HepG2 (cell line): ENCODE data around the gene IQGAP2. TPM values are rescaled to one million over a fixed set of nuclear protein-coding genes. Genes with fewer than 3 reads are reported as not detected.

Experiments
- ATAC-seq: fragments of 200-7000 bp; cut with Tn5 transposase; 3 replicates; pipeline ENCODE4 v1.9.1; 2020; ENCODE audit warnings: mild to moderate bottlenecking, moderate library complexity
- BruUV-seq: library from RNA; stranded (reverse); fragments of 400-500 nt; replicated peaks from 2 replicates; lab custom pipeline; 2021; lab: Mats Ljungman, UMichigan
- CTCF ChIA-PET: fragments of 300-600 bp; formaldehyde crosslinking; extraction: SDS; loops from one replicate; lab custom pipeline; 2021; ENCODE audit warnings: low total read pairs, inconsistent platforms, low intra/inter-chr PET ratio; lab: Yijun Ruan, JAX
- POLR2A ChIA-PET: fragments of 350-600 bp; sonication (Branson Sonifier 250); formaldehyde crosslinking; loops from one replicate; lab custom pipeline; 2020; ENCODE audit warnings: antibody characterized with exemption, inconsistent platforms; lab: Yijun Ruan, JAX
- DNase-seq: peaks from one replicate; pipeline ENCODE4 v3.0.0-alpha.2; 2015; ENCODE audit warnings: low spot score
- FAIRE-seq: peaks from 3 replicates; lab custom pipeline; 2011; peaks lifted over from hg19 to GRCh38; lab: Jason Lieb, UNC
- H2AFZ ChIP-seq: one replicate; pipeline ENCODE4 v1.6.1; 2011; ENCODE audit warnings: low read length, inconsistent platforms
- H3K27ac ChIP-seq: fragments of 300-600 bp; 3 replicates; pipeline ENCODE4 v1.8.0; 2011; ENCODE audit warnings: mixed run types, mild to moderate bottlenecking, mixed read lengths, low read length, inconsistent platforms; ENCODE audit not compliant: insufficient read depth; ENCODE audit errors: extremely low read length
- H3K27me3 ChIP-seq, 2 experiments: fragments of 200-600 bp in 1 of 2; 2 replicates in 1 of 2; 3 replicates in 1 of 2; pipeline versions ENCODE4 v1.6.0 to v1.8.0; 2011; ENCODE audit warnings: low read length in 2 of 2, mild to moderate bottlenecking in 2 of 2, moderate library complexity in 2 of 2, inconsistent platforms in 1 of 2; ENCODE audit not compliant: insufficient read depth in 2 of 2, control insufficient read depth in 1 of 2
- H3K36me3 ChIP-seq, 2 experiments: fragments of 200-600 bp in 1 of 2; replicated peaks in 1 of 2; 2 replicates in 1 of 2; 3 replicates in 1 of 2; pipeline versions ENCODE4 v1.5.1 to v1.8.0; 2011; ENCODE audit warnings: low read length in 2 of 2, inconsistent platforms in 1 of 2; ENCODE audit not compliant: insufficient read depth in 2 of 2, control insufficient read depth in 1 of 2
- H3K4me1 ChIP-seq: 2 replicates; pipeline ENCODE4 v1.5.1; 2012; ENCODE audit warnings: low read length, inconsistent platforms; ENCODE audit not compliant: insufficient read depth
- H3K4me2 ChIP-seq: 2 replicates; pipeline ENCODE4 v1.6.0; 2011; ENCODE audit warnings: low read depth, low read length, inconsistent platforms
- H3K4me3 ChIP-seq, 3 experiments: fragments of 200-600 bp in 1 of 3; sonication (generic), shearing (Covaris generic) in 1 of 3; replicated peaks in 1 of 3; 2 replicates each; pipeline ENCODE4 v1.5.1; 2011 to 2016; ENCODE audit warnings: low read length in 3 of 3, inconsistent platforms in 2 of 3, low read depth in 2 of 3, mild to moderate bottlenecking in 2 of 3, control low read depth in 1 of 3, mixed read lengths in 1 of 3; ENCODE audit not compliant: insufficient read depth in 1 of 3
- H3K79me2 ChIP-seq: one replicate; pipeline ENCODE4 v1.6.1; 2011; ENCODE audit warnings: low read length, inconsistent platforms; ENCODE audit not compliant: insufficient read depth
- H3K9ac ChIP-seq: 2 replicates; pipeline ENCODE4 v1.6.0; 2011; ENCODE audit warnings: mild to moderate bottlenecking, low read depth, low read length, inconsistent platforms; ENCODE audit not compliant: insufficient read depth
- H3K9me3 ChIP-seq: 2 replicates; pipeline ENCODE4 v1.5.1; 2012; ENCODE audit warnings: mild to moderate bottlenecking, low read length
- H4K20me1 ChIP-seq: 2 replicates; pipeline ENCODE4 v1.6.0; 2011; ENCODE audit warnings: inconsistent platforms, mild to moderate bottlenecking, low read length, moderate library complexity; ENCODE audit not compliant: insufficient read depth
- ATAD3A ChIP-seq: sonication (generic); formaldehyde crosslinking; IDR thresholded peaks from 2 replicates; pipeline ENCODE4 v1.4.0; 2020; ENCODE audit warnings: missing genetic modification reagents
- GFI1 ChIP-seq: sonication (generic); formaldehyde crosslinking; IDR thresholded peaks from 2 replicates; pipeline ENCODE4 v1.5.0; 2020; ENCODE audit warnings: missing genetic modification reagents, mild to moderate bottlenecking, borderline replicate concordance
- LCORL ChIP-seq, 2 experiments: fragments of 450-650 bp in 1 of 2; sonication (generic) in 1 of 2; formaldehyde crosslinking in 1 of 2; IDR thresholded peaks; 2 replicates each; pipeline versions ENCODE4 v1.5.0 to v1.6.1; 2017 to 2020; ENCODE audit warnings: antibody characterized with exemption in 1 of 2, missing genetic modification reagents in 1 of 2
- MLXIP ChIP-seq: sonication (generic); formaldehyde crosslinking; IDR thresholded peaks from 2 replicates; pipeline ENCODE4 v1.9.0; 2021; ENCODE audit warnings: missing genetic modification reagents, borderline replicate concordance
- RFX5 ChIP-seq: IDR thresholded peaks from 2 replicates; pipeline ENCODE4 v1.6.1; 2011; ENCODE audit warnings: low read depth, low read length, improper control_type of control experiment
- ZGPAT ChIP-seq: IDR thresholded peaks from 2 replicates; pipeline ENCODE4 v1.6.1; 2016; ENCODE audit warnings: mild to moderate bottlenecking
- ZNF225 ChIP-seq: sonication (generic); formaldehyde crosslinking; IDR thresholded peaks from 2 replicates; pipeline ENCODE4 v1.4.0; 2020; ENCODE audit warnings: mild to moderate bottlenecking, missing genetic modification reagents
- ZNF292 ChIP-seq: sonication (generic); formaldehyde crosslinking; IDR thresholded peaks from 2 replicates; pipeline ENCODE4 v1.8.1; 2022; ENCODE audit warnings: mild to moderate bottlenecking, low read depth, missing genetic modification reagents, borderline replicate concordance
- ZNF570 ChIP-seq: sonication (generic); formaldehyde crosslinking; IDR thresholded peaks from 2 replicates; pipeline ENCODE4 v1.4.0; 2020; ENCODE audit warnings: mild to moderate bottlenecking, missing genetic modification reagents, borderline replicate concordance
- ZNF652 ChIP-seq: IDR thresholded peaks from 2 replicates; pipeline ENCODE4 v1.6.1; 2016; ENCODE audit warnings: low read depth, borderline replicate concordance
- ZNF737 ChIP-seq: sonication (generic); formaldehyde crosslinking; IDR thresholded peaks from 2 replicates; pipeline ENCODE4 v1.5.0; 2020; ENCODE audit warnings: missing genetic modification reagents, mild to moderate bottlenecking, borderline replicate concordance
- ZSCAN12 ChIP-seq: sonication (generic); formaldehyde crosslinking; IDR thresholded peaks from 2 replicates; pipeline ENCODE4 v1.9.0; 2021; ENCODE audit warnings: mild to moderate bottlenecking, missing genetic modification reagents
- WGBS: methylation state at CpG from one replicate; pipeline ENCODE4 v1.1.6; 2017; ENCODE audit warnings: low lambda C conversion rate; 5-methylcytosine and 5-hydroxymethylcytosine counted together
- in situ Hi-C: cut with HindIII; loops from 2 replicates; pipeline ENCODE4 v1.10.0; 2017; ENCODE audit warnings: low pct_unique_long_range_greater_than_20kb; ENCODE audit not compliant: extremely low pct_ligation_motif_present
- intact Hi-C: fragments of 100-400 bp; cut with micrococcal nuclease; formaldehyde crosslinking; loops from one replicate; pipeline ENCODE4 v1.10.0; 2022; ENCODE audit not compliant: unreplicated experiment
- polyA plus RNA-seq, 8 experiments: library from polyadenylated mRNA; depleted of rRNA in 3 of 8; stranded (reverse) in 7 of 8; unstranded in 1 of 8; fragments of >200 nt; fragmentation: Illumina TruSeq in 4 of 8; extraction: Trizol in 4 of 8; gene quantifications; 2 replicates each; pipeline versions ENCODE4 v1.2.1 to v1.2.3, GENCODE V29; 2011 to 2016; ENCODE audit warnings: low read depth in 4 of 8, missing spikeins in 1 of 8, mixed read lengths in 1 of 8; ENCODE audit not compliant: insufficient read depth in 1 of 8
- total RNA-seq, 5 experiments: library from RNA; depleted of rRNA; stranded (reverse); fragments of >200 nt; fragmentation: Illumina TruSeq; extraction: Trizol; gene quantifications; 2 replicates each; pipeline ENCODE4 v1.2.3, GENCODE V29; 2016; ENCODE audit warnings: low read depth in 1 of 5
- TF ChIP-seq, protein P1 (sequence below): sonication (generic); formaldehyde crosslinking; IDR thresholded peaks from 2 replicates; pipeline ENCODE4 v1.4.0; 2020; ENCODE audit warnings: mild to moderate bottlenecking, missing genetic modification reagents, borderline replicate concordance
- TF ChIP-seq, protein P2 (sequence below): fragments of 450-650 bp; IDR thresholded peaks from 2 replicates; pipeline ENCODE4 v1.6.1; 2017; ENCODE audit warnings: mild to moderate bottlenecking

The IQGAP2 gene
- total and polyA plus RNA-seq, 2 of the 13 experiments (the other 11 are each of a cell fraction or from before 2014, with no cell fraction given): 35.2 to 83.3 TPM

- H3K4me1 ChIP-seq: no peaks in the 10 kb centered on the region
- no peak overlapping the region for H2AFZ ChIP-seq
- no peak for DNase-seq
- no peak overlapping the region for H3K27ac ChIP-seq
- ATAC-seq: no peak
- H3K4me2 ChIP-seq: no peak overlapping the region
- POLR2A ChIA-PET: no interaction called here
- no peak overlapping the region for H3K4me3 ChIP-seq
- no peak for FAIRE-seq
- WGBS: 96% methylated on average over 9 of the region's 9 CpGs
- no peaks in the 10 kb centered on the region for H4K20me1 ChIP-seq
- in situ Hi-C loops (no loop called here), intact Hi-C loops (no loop called here)
- no TSS peak for BruUV-seq
- H3K9ac ChIP-seq: no peak overlapping the region
- CTCF ChIA-PET: no interaction called here
- peaks cover 19 to 46% of the 10 kb centered on the region in 2 experiments for H3K36me3 ChIP-seq
- no peaks in the 10 kb centered on the region for H3K79me2 ChIP-seq
- TF ChIP-seq, protein P1, sequence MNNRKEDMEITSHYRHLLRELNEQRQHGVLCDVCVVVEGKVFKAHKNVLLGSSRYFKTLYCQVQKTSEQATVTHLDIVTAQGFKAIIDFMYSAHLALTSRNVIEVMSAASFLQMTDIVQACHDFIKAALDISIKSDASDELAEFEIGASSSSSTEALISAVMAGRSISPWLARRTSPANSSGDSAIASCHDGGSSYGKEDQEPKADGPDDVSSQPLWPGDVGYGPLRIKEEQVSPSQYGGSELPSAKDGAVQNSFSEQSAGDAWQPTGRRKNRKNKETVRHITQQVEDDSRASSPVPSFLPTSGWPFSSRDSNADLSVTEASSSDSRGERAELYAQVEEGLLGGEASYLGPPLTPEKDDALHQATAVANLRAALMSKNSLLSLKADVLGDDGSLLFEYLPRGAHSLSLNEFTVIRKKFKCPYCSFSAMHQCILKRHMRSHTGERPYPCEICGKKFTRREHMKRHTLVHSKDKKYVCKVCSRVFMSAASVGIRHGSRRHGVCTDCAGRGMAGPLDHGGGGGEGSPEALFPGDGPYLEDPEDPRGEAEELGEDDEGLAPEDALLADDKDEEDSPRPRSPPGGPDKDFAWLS: no peak
- TF ChIP-seq ZSCAN12 (CRISPR knock-in tag): no peak
- TF ChIP-seq ZGPAT: no peak
- TF ChIP-seq ZNF652 (CRISPR knock-in tag): no peak
- no peak for TF ChIP-seq GFI1 (CRISPR knock-in tag)
- no peak for TF ChIP-seq ZNF225
- TF ChIP-seq ZNF570: no peak
- TF ChIP-seq ZNF737 (CRISPR knock-in tag): no peak
- TF ChIP-seq ATAD3A: no peak
- no peak for TF ChIP-seq MLXIP (CRISPR knock-in tag)
- TF ChIP-seq ZNF292 (CRISPR knock-in tag): no peak
- no peak for TF ChIP-seq LCORL (IDR thresholded peaks at IDR 0.05)
- TF ChIP-seq LCORL (CRISPR knock-in tag; IDR thresholded peaks at IDR 0.05): no peak
- TF ChIP-seq RFX5: no peak
- TF ChIP-seq, protein P2, sequence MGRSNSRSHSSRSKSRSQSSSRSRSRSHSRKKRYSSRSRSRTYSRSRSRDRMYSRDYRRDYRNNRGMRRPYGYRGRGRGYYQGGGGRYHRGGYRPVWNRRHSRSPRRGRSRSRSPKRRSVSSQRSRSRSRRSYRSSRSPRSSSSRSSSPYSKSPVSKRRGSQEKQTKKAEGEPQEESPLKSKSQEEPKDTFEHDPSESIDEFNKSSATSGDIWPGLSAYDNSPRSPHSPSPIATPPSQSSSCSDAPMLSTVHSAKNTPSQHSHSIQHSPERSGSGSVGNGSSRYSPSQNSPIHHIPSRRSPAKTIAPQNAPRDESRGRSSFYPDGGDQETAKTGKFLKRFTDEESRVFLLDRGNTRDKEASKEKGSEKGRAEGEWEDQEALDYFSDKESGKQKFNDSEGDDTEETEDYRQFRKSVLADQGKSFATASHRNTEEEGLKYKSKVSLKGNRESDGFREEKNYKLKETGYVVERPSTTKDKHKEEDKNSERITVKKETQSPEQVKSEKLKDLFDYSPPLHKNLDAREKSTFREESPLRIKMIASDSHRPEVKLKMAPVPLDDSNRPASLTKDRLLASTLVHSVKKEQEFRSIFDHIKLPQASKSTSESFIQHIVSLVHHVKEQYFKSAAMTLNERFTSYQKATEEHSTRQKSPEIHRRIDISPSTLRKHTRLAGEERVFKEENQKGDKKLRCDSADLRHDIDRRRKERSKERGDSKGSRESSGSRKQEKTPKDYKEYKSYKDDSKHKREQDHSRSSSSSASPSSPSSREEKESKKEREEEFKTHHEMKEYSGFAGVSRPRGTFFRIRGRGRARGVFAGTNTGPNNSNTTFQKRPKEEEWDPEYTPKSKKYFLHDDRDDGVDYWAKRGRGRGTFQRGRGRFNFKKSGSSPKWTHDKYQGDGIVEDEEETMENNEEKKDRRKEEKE: no peak
- H3K9me3 ChIP-seq: no peaks in the 10 kb centered on the region
- H3K27me3 ChIP-seq: no peaks in the 10 kb centered on the region
Observed at GRCh38 chr5:76607353-76607871, 204.3 kb downstream of the IQGAP2 start.
